GM19035 (cell line): ENCODE data around the gene CUX1.
A peak's percentile ranks its signal among the peaks of the same experiment; 100 is the strongest.

Source experiments
- ATAC-seq: cut with Tn5 transposase; IDR thresholded peaks from one replicate; pipeline ENCODE4 v1.9.1; 2021; ENCODE audit not compliant: unreplicated experiment

The CUX1 gene

GRCh38 chr7:101952355-101953247 lies 135.2 kb downstream of the CUX1 start:
- no peak for ATAC-seq

- ATAC-seq: peak; percentile 50
Measured at GRCh38 chr7:101953248-101953819, 135.9 kb downstream of the CUX1 start.

- ATAC-seq: no peak
Measured at GRCh38 chr7:101954499-101954898, 137.1 kb downstream of the CUX1 start.

GRCh38 chr7:101956130-101956529 lies 138.7 kb downstream of the CUX1 start:
- no peak for ATAC-seq

- no peak for ATAC-seq
Measured at GRCh38 chr7:101957744-101958525, 140.5 kb downstream of the CUX1 start.

- ATAC-seq: no peak
Measured at GRCh38 chr7:101959342-101959741, 141.9 kb downstream of the CUX1 start.

GRCh38 chr7:101959829-101960228 lies 142.4 kb downstream of the CUX1 start:
- no peak for ATAC-seq

GRCh38 chr7:101960323-101960722 lies 142.9 kb downstream of the CUX1 start:
- ATAC-seq: no peak

- no peak for ATAC-seq
Measured at GRCh38 chr7:101960985-101961708, 143.7 kb downstream of the CUX1 start.

- no peak for ATAC-seq
Measured at GRCh38 chr7:101961811-101962210, 144.4 kb downstream of the CUX1 start.

- ATAC-seq: no peak
Measured at GRCh38 chr7:101963693-101964092, 146.3 kb downstream of the CUX1 start.

- ATAC-seq: no peak
Measured at GRCh38 chr7:101964680-101965452, 147.4 kb downstream of the CUX1 start.

- no peak for ATAC-seq
Measured at GRCh38 chr7:101968720-101969466, 151.5 kb downstream of the CUX1 start.

GRCh38 chr7:101969997-101970585 lies 152.7 kb downstream of the CUX1 start:
- no peak for ATAC-seq

- ATAC-seq: no peak
Measured at GRCh38 chr7:101970801-101971200, 153.4 kb downstream of the CUX1 start.

- ATAC-seq: no peak
Measured at GRCh38 chr7:101971457-101971856, 154.0 kb downstream of the CUX1 start.

GRCh38 chr7:101972627-101973026 lies 155.2 kb downstream of the CUX1 start:
- no peak for ATAC-seq

GRCh38 chr7:101973130-101973529 lies 155.7 kb downstream of the CUX1 start:
- no peak for ATAC-seq

GRCh38 chr7:101974393-101974792 lies 157.0 kb downstream of the CUX1 start:
- no peak for ATAC-seq
